Colonic mucosa (tissue), 4 donors: Measurements from ENCODE around the gene TTLL11. TPM values are rescaled to one million over a fixed set of nuclear protein-coding genes. Genes with fewer than 3 reads are reported as not detected.

Source experiments
- DNase-seq: peaks from one replicate; pipeline ENCODE4 v3.0.0-alpha.2; 2020
- H3K27ac ChIP-seq: fragments of 200-600 bp; one replicate; pipeline ENCODE4 v1.8.0; 2021
- H3K27me3 ChIP-seq: fragments of 200-600 bp; one replicate; pipeline ENCODE4 v1.8.0; 2021
- H3K36me3 ChIP-seq: fragments of 200-600 bp; one replicate; pipeline ENCODE4 v1.8.0; 2021
- H3K4me1 ChIP-seq: fragments of 200-600 bp; one replicate; pipeline ENCODE4 v1.8.0; 2021; ENCODE audit warnings: mild to moderate bottlenecking
- H3K4me3 ChIP-seq: fragments of 200-600 bp; one replicate; pipeline ENCODE4 v1.8.0; 2021
- H3K9ac ChIP-seq, 2 donors: one replicate each; pipeline ENCODE4 v1.7.0; 2013; ENCODE audit warnings: control low read depth in 2 of 2, low read depth in 2 of 2, low read length in 2 of 2
- H3K9me3 ChIP-seq: fragments of 200-600 bp; one replicate; pipeline ENCODE4 v1.8.0; 2021
- intact Hi-C: fragments of 100-400 bp; cut with DNase I; formaldehyde crosslinking; loops from one replicate; pipeline ENCODE4 v1.14.1; 2022
- total RNA-seq, 2 donors: library from RNA; stranded (reverse); fragmentation: NEBNext Ultra II Directional in 1 of 2; extraction: Animal tissue kit (Norgen Biotek cat#: 25700) in 1 of 2; gene quantifications; one replicate each; pipeline ENCODE4 v1.2.1, GENCODE V29; 2021
- TF ChIP-seq, protein P1 (sequence below): fragments of 200-600 bp; IDR thresholded peaks from one replicate; pipeline ENCODE4 v1.8.0; 2022; ENCODE audit warnings: antibody characterized with exemption, mild to moderate bottlenecking
- donor health status: healthy.
- donor health status: DM: no; HTN: no; CAD: no.
- donor health status: DM: no; HTN: no; CAD: no.

Gene TTLL11
- total RNA-seq, 2 donors from 2014 or later = 5.1 to 5.5 TPM

DNA sequence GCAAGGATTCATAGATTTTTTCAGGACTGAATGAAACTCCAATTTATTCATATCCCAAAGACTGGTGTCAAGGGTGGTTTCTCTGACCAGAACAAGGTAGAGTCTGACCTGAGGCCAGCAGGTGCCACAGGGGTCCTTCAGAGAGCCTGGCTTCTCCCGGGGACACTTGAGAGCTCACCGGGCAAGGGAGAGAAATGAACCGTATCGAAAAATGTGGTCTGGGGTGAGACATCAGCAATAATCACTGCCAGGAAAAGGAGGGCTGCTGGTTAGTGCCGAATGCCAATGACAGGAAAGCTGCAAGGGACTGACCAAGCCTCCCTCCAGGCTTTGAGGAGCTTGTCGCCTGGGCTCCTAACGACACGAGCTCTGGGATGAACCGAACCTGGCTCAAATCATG lies 142.7 kb downstream of the TTLL11 start:
- Histone ChIP-seq H3K9ac (no peak overlapping the region), H3K9me3 (no peaks in the 10 kb centered on the region), H3K27me3 (no peaks in the 10 kb centered on the region), H3K36me3 (no peaks in the 10 kb centered on the region), H3K27ac (no peak overlapping the region), H3K4me3 (no peak overlapping the region), H3K4me1 (no peaks in the 10 kb centered on the region)
- TF ChIP-seq, protein P1, sequence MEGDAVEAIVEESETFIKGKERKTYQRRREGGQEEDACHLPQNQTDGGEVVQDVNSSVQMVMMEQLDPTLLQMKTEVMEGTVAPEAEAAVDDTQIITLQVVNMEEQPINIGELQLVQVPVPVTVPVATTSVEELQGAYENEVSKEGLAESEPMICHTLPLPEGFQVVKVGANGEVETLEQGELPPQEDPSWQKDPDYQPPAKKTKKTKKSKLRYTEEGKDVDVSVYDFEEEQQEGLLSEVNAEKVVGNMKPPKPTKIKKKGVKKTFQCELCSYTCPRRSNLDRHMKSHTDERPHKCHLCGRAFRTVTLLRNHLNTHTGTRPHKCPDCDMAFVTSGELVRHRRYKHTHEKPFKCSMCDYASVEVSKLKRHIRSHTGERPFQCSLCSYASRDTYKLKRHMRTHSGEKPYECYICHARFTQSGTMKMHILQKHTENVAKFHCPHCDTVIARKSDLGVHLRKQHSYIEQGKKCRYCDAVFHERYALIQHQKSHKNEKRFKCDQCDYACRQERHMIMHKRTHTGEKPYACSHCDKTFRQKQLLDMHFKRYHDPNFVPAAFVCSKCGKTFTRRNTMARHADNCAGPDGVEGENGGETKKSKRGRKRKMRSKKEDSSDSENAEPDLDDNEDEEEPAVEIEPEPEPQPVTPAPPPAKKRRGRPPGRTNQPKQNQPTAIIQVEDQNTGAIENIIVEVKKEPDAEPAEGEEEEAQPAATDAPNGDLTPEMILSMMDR = no peak
- DNase-seq = no peak
- intact Hi-C loops = no loop called here

DNA sequence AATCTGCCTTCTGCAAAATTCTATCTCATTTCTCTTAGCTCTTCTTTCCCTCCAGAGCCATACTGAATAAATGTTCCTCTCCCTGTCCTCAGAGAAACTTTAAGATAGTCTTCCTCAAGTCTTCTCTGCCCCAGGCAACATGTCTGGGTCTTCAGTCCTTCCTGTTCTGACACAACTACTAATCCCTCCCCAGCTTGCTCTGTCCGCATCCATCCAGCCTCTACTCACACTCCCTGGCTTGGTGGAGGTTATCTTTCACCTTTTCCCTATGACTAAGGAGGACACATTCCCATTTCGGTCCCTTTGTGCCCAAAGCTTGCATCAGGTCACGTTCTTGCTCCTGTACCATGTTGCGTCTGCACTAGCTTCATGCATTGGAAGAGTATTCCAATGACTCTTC lies 143.3 kb downstream of the TTLL11 start:
- Histone ChIP-seq H3K4me3 (no peak overlapping the region), H3K27me3 (no peaks in the 10 kb centered on the region), H3K27ac (no peak overlapping the region), H3K9ac (no peak overlapping the region), H3K4me1 (no peaks in the 10 kb centered on the region), H3K9me3 (no peaks in the 10 kb centered on the region), H3K36me3 (no peaks in the 10 kb centered on the region)
- TF ChIP-seq, protein P1 = no peak
- intact Hi-C loops = no loop called here
- no peak for DNase-seq

DNA sequence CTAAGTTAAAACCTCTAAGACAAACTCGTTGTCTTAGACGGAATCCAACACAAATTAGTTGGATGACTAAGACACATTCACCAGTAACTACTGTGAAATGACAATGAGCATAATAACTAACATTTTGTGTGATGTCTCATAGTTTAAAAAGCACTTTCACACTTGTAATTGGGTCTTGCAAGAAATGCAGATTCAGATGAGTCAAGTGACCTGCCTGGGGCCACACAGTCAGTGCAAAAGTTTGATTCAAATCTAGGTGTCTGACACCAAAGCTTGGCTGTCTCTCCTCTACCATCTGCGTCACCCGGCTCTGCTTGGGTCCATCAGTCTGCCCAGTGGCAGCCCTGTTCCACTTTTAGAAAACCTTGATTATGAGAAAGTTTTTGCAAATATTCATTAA lies 143.7 kb downstream of the TTLL11 start:
- H3K9me3 ChIP-seq = no peaks in the 10 kb centered on the region
- H3K27me3 ChIP-seq = no peaks in the 10 kb centered on the region

DNA sequence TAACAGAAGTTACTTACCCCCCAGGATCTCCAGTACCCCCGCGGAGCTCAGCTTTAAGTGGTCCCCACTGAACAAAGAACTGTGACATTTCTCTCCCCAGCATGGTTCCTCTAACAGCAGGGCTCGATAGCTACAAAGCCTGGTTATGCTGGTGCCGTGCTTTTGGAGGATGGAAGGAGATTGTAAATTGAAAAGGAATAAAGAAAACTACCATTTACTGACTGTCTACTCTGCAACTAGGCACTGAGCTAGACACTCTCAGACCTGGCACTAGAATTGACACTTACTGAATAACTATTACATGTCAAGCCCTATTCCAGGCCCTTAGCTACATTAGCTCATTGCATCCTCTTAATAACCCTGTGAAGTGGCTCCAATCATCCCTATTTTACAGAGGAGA lies 145.3 kb downstream of the TTLL11 start:
- no peaks in the 10 kb centered on the region for H3K4me1 ChIP-seq
- intact Hi-C loops = no loop called here
- no peak for DNase-seq
- no peak overlapping the region for H3K9ac ChIP-seq
- no peak overlapping the region for H3K27ac ChIP-seq
- H3K27me3 ChIP-seq = no peaks in the 10 kb centered on the region
- TF ChIP-seq, protein P1 = no peak
- H3K9me3 ChIP-seq = no peaks in the 10 kb centered on the region
- H3K36me3 ChIP-seq = no peaks in the 10 kb centered on the region
- H3K4me3 ChIP-seq = no peak overlapping the region

More for the DNA sequence above, 143.7 kb downstream of the TTLL11 start:
- Histone ChIP-seq H3K9ac (no peak overlapping the region), H3K4me3 (no peak overlapping the region), H3K4me1 (no peaks in the 10 kb centered on the region), H3K27ac (no peak overlapping the region), H3K36me3 (no peaks in the 10 kb centered on the region)
- intact Hi-C loops = no loop called here
- TF ChIP-seq, protein P1 = no peak
- no peak for DNase-seq

DNA sequence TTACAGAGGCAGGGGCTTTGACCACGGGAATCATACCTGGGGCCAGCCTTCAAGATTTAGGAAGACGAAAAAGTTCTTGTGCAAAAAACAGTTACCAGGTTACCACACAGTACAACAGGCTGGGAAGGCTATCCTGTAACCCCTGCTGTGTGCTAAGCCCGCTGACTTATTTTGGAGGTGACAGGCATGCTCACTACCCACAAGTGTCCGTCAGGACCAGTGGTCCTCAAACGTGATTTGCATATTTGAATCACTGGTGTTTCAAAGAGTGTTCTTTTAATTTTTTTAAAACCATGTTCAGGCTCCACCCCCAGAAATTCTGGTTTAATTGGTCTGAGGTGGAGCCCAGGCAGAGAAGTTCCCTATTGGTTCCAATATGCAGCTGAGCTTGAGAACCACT lies 146.6 kb downstream of the TTLL11 start:
- intact Hi-C loops = no loop called here
- H3K4me3 ChIP-seq = no peak overlapping the region
- no peaks in the 10 kb centered on the region for H3K9me3 ChIP-seq
- H3K4me1 ChIP-seq = no peaks in the 10 kb centered on the region
- no peak overlapping the region for H3K27ac ChIP-seq
- no peak for DNase-seq
- H3K27me3 ChIP-seq = no peaks in the 10 kb centered on the region
- H3K36me3 ChIP-seq = no peaks in the 10 kb centered on the region
- TF ChIP-seq, protein P1 = no peak
- no peak overlapping the region for H3K9ac ChIP-seq

DNA sequence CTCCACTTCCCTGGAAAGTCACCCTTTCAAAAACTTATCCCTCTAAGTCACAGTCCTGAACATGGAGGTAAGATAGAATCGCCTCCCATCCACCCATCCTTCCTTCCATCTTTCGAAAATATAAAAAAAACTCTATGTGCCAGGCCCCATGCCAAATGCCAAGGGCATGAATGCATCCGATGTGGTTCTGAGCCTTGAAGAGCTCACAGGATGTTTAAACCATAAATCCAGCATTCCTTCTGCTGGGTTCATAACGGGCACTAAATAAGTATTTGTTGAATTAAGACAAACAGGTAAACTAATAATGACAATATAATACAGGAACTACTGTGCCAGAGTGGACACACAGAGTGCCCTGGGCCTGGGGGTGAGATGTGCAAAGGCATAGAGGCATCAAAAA lies 147.3 kb downstream of the TTLL11 start:
- Histone ChIP-seq H3K4me1 (no peaks in the 10 kb centered on the region), H3K27me3 (no peaks in the 10 kb centered on the region), H3K4me3 (no peak overlapping the region), H3K27ac (no peak overlapping the region), H3K9me3 (no peaks in the 10 kb centered on the region), H3K9ac (no peak overlapping the region), H3K36me3 (no peaks in the 10 kb centered on the region)
- DNase-seq = no peak
- TF ChIP-seq, protein P1 = no peak
- intact Hi-C loops = no loop called here
